Measurements from ENCODE around the gene PLEKHB1. TPM values are rescaled to one million over a fixed set of nuclear protein-coding genes. Genes with fewer than 3 reads are reported as not detected.

The PLEKHB1 gene
- total RNA-seq, 2 experiments from 2014 or later: 2.3 to 11.8 TPM

DNA sequence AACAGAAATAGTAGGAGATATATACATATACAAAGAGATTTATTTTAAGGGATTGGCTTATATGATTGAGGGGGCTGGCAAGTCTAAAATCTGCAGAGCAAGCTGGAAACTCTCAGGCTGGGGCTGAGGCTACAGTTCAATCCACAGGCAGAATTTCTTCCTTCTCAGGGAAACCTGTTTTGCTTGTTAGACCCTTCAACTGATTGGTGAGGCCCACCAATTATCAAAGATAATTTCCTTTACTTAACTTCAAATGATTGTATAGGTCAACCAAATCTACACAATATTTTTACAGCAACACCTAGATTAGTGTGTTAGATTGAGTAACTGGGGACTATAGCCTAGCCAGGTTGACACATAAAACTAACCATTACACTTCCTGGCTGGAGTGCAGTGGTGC is 4.7 kb upstream of the PLEKHB1 start:
- Histone ChIP-seq H3K27ac (ENCODE audit: low read depth, low read length, poor library complexity, severe bottlenecking) (no peak overlapping the region), H3K4me1 (ENCODE audit: insufficient read depth, low read length, poor library complexity, severe bottlenecking) (no peaks in the 10 kb centered on the region), H3K4me3 (ENCODE audit: low read depth, low read length, poor library complexity, severe bottlenecking) (no peak overlapping the region), H3K36me3 (ENCODE audit: insufficient read depth, low read length) (no peaks in the 10 kb centered on the region), H3K4me2 (ENCODE audit: low read length) (no peak overlapping the region), H2AFZ (ENCODE audit: low read length) (no peak overlapping the region), H3K9me2 (ENCODE audit: insufficient read depth, low read length) (no peaks in the 10 kb centered on the region), H3K9me3 (ENCODE audit: low read length) (no peaks in the 10 kb centered on the region), H4K20me1 (ENCODE audit: insufficient read depth, low read length) (no peaks in the 10 kb centered on the region), H3K79me2 (ENCODE audit: insufficient read depth, low read depth, low read length) (no peaks in the 10 kb centered on the region)
- DNase-seq (ENCODE audit: low spot score): no peak
- BruUV-seq (replicated peaks): no TSS peak
- CTCF ChIA-PET (ENCODE audit: unreplicated experiment): no interaction called here
- no peak for TF ChIP-seq EZH2phosphoT487 (IDR thresholded peaks at IDR 0.05; ENCODE audit: borderline replicate concordance, low read depth, low read length)
- TF ChIP-seq, protein P1, sequence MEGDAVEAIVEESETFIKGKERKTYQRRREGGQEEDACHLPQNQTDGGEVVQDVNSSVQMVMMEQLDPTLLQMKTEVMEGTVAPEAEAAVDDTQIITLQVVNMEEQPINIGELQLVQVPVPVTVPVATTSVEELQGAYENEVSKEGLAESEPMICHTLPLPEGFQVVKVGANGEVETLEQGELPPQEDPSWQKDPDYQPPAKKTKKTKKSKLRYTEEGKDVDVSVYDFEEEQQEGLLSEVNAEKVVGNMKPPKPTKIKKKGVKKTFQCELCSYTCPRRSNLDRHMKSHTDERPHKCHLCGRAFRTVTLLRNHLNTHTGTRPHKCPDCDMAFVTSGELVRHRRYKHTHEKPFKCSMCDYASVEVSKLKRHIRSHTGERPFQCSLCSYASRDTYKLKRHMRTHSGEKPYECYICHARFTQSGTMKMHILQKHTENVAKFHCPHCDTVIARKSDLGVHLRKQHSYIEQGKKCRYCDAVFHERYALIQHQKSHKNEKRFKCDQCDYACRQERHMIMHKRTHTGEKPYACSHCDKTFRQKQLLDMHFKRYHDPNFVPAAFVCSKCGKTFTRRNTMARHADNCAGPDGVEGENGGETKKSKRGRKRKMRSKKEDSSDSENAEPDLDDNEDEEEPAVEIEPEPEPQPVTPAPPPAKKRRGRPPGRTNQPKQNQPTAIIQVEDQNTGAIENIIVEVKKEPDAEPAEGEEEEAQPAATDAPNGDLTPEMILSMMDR (conservative IDR thresholded peaks at IDR 0.05; ENCODE audit: low read length): no peak
- intact Hi-C loops (cut with micrococcal nuclease; ENCODE audit: unreplicated experiment): no loop called here
- POLR2A ChIA-PET: interaction anchor here (0.5 kb wide), 1 partner anchor 16 kb away, joined by 4 read pairs; no protein-coding TSS in a partner anchor

- BruUV-seq (replicated peaks): no TSS peak
- intact Hi-C loops (cut with micrococcal nuclease; ENCODE audit: unreplicated experiment): no loop called here
- H3K4me2 ChIP-seq (ENCODE audit: low read length): no peak overlapping the region
Measured at GRCh38 chr11:73645121-73645969, 1.0 kb upstream of the PLEKHB1 start.

More at GRCh38 chr11:73645121-73645969, 1.0 kb upstream of the PLEKHB1 start:
- POLR2A ChIA-PET: no interaction called here
- H3K4me1 ChIP-seq (ENCODE audit: insufficient read depth, low read length, poor library complexity, severe bottlenecking): peaks cover 21% of the 10 kb centered on the region
- H2AFZ ChIP-seq (ENCODE audit: low read length): no peak overlapping the region
- no peak for DNase-seq (ENCODE audit: low spot score)
- no peaks in the 10 kb centered on the region for H3K9me3 ChIP-seq (ENCODE audit: low read length)
- no peaks in the 10 kb centered on the region for H4K20me1 ChIP-seq (ENCODE audit: insufficient read depth, low read length)
- no peaks in the 10 kb centered on the region for H3K36me3 ChIP-seq (ENCODE audit: insufficient read depth, low read length)
- H3K9me2 ChIP-seq (ENCODE audit: insufficient read depth, low read length): no peaks in the 10 kb centered on the region
- no peaks in the 10 kb centered on the region for H3K79me2 ChIP-seq (ENCODE audit: insufficient read depth, low read depth, low read length)
- H3K27ac ChIP-seq (ENCODE audit: low read depth, low read length, poor library complexity, severe bottlenecking): no peak overlapping the region
- TF ChIP-seq, protein P1 (conservative IDR thresholded peaks at IDR 0.05; ENCODE audit: low read length): no peak
- no peak for TF ChIP-seq EZH2phosphoT487 (IDR thresholded peaks at IDR 0.05; ENCODE audit: borderline replicate concordance, low read depth, low read length)
- H3K4me3 ChIP-seq (ENCODE audit: low read depth, low read length, poor library complexity, severe bottlenecking): no peak overlapping the region
- CTCF ChIA-PET (ENCODE audit: unreplicated experiment): no interaction called here

All from OCI-LY7 (cell line).